GM19467 (cell line): ENCODE results near the gene SMOC2.

Experiments
- ATAC-seq: cut with Tn5 transposase; IDR thresholded peaks from one replicate; pipeline ENCODE4 v1.9.1; 2021; ENCODE audit warnings: mild to moderate bottlenecking, moderate library complexity; ENCODE audit not compliant: unreplicated experiment

SMOC2 gene, protein sequence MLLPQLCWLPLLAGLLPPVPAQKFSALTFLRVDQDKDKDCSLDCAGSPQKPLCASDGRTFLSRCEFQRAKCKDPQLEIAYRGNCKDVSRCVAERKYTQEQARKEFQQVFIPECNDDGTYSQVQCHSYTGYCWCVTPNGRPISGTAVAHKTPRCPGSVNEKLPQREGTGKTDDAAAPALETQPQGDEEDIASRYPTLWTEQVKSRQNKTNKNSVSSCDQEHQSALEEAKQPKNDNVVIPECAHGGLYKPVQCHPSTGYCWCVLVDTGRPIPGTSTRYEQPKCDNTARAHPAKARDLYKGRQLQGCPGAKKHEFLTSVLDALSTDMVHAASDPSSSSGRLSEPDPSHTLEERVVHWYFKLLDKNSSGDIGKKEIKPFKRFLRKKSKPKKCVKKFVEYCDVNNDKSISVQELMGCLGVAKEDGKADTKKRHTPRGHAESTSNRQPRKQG

DNA sequence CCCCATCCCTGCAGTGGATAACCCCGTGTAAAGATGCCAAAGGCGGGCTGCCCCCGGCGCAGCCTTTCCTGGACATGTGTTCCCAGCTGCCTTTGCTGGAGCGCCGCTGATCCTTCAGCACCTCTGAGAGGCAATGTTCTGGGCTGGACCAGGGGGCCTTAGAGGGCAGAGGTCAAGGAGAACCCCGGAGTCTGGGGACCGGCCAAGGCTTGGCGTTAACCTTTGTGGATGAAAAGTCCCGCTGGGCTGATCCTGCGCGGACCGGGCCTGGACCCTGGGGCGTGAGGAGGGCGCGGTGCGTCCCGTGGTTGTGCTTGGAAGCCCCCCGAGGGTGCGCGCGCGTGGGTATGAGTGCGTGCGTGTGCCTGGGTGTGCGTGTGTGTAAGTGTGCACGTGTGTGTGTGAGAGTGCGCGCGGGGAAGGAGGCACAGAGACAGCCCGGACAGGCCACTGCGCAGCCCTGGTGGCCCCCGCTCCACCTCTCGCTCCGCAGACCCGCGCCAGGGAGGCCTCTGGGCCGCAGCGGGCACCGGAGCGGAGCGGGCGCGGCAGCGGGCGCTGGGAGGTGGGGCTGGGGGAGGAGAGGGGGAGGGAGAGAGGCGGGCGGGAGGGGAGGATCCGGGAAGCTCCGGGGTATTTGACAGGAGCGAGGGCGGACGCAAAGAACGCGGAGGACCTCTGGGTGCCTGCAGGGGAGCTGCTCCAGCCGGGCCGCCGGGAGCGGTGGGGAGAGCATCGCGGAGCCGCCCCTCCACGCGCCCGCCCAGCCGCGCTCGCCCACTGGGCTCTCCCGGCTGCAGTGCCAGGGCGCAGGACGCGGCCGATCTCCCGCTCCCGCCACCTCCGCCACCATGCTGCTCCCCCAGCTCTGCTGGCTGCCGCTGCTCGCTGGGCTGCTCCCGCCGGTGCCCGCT is at the start of gene SMOC2:
TSS of gene SMOC2 (plus strand) at position 665 of the 914 bp plus-strand sequence. CDS start at position 852, 187 bp downstream.
- no peak for ATAC-seq

DNA sequence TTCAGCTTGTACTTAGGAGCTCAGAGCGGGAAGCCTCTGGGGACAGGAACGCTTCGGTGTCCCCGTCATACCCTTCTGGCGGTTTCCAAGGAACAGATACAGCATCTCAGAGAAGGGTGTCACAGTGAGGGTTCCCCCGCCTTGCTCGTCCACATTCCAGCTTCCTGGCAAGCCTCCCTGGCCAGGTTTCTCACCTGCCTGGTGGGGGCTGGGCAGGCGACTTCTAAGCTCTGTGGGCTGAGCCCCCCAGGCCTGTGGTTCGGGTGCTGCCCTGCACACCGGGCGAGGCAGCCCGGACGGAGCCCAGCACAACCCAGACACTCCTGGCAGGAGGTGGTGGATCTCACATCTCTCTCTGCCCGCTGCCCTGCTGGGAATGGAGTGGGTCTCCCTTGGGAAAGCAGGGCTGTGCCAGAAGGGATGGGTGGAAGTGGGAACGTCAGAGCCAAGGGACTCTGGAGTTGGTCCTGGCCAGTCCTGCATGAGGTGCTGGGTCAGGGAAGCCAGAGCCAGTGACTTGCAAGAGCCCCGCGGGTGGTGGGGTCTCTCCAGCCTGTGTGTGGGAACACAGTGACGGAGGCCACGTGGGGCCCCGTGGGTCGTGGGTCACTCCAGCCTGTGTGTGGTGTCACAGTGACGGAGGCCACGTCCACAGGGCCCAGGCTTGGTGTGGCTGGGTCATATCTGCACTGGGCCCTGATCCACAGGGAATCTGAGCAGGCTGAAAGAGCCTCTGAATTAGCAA is 47.7 kb upstream of the SMOC2 start:
- no peak for ATAC-seq

DNA sequence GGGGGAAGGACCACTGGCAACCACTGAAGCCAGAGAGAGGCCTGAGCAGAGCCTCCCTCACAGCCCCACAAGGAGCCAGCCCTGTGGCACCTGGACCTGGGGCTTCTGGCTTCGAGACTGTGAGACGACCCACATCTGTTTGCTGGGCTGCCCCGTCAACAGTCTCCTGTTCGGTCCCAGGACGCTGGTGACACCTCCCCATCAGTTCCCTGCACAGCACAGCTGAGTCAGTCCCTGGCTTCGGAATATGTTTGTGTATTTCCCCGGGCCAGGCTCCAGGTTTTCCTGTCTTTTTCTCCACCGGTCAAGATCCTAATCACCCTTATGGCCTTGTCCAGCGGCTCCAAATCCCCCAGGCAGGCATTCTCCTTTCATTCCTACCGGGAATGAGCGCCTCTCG is 46.4 kb upstream of the SMOC2 start:
- no peak for ATAC-seq

DNA sequence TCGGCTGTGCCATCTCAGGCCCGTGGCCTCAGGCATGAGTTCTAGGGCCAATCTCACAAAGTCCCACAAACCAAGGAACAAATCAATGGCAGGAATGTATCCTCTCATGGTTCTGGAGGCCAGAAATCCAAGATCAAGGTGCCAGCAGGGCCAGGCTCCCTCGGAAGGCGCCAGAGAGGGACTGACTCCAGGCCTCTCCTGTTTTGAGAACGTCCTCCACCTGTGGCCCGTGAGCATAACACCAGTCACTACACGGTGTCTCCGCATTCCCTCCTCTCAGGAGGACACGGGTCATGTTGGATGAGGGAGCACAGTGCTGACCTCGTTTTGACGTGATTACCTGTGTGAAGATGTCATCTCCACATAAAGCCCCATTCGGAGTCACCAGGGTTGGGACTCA is 45.0 kb upstream of the SMOC2 start:
- ATAC-seq, result no peak

DNA sequence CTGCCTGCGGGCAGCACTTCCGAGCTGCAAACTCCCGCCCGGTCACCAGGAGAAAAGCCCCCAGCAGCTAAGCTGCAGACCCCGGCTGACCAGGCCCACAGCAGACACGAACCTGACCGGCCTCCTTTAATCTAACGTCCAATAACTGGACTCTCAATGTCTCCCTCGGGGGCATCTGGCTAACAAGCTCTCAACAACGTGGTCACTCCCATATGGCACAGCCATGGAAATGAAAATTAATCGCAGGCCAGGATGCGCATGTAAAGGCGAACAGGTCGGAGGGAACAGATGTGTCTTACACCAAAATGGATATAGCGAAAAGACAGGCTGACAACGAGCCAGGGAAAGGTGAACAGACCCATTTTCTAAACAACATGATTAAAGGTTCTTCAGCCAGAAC is 44.4 kb upstream of the SMOC2 start:
- ATAC-seq, result no peak

DNA sequence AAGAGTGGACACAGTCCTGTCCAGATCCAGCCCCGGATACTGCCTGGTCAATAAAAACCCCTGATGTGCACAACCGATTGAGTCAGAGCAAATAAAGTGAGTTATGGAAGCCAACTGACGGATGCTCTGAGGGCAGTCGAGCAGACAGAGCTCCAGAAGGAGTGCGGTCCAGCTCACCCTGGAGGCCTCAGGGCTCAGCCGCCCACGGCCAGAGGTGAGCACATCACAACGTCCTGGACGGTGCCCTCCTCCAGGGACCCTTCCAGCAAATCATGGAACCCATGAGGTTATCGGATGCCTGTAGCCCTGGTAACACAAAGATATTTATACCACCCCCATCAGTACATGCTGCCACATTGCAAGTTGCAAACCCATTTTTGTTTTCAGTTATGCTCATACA is 44.0 kb upstream of the SMOC2 start:
- no peak for ATAC-seq

DNA sequence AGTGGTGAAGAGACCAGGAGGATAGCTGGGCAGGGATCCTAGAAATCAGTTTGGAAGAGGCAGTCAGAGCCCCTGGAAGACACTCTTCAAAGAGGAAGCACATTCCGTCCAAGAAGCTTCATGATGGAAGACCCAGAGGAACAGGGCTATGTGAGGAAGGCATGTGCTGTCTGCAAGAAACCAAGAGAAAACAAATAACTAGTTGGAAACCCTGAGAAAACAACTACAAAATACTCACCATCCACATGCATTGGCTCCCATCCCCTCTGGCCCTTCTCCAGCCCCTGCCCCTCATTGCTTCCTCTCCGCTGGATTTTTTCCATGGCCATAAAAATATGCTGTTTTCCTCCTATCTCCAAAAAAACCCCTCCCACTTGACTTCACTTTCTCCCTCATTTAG is 40.9 kb upstream of the SMOC2 start:
- no peak for ATAC-seq

DNA sequence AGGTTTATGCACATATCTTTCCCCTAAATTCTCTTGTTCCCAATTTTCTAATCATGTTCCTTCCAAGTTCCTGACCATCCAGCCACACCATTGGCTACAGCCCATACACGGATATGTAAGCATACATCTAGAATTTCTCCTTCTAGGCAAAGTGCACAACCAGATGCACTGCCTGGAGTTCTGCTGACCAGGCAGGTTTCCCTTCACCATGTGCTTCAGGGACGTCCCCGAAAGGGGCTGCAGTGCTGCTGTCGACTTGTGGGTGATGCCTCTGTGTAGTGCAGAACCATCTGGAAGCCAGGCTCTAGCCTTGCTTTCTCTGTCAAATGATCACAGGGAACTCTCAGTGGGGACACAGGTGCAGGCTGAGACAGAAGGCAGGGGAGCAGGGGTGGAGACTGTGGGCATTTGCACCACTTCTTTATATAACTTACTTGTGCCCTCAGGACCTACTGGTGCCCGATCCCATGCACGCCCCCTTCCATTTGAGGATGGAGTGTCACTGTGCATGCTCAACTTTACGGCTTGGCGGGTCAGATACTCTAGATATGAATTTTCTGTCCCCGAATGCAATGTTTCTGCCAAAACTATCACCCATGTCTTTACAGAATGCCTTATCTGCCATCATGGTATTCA is 37.5 kb upstream of the SMOC2 start:
- ATAC-seq, result no peak

DNA sequence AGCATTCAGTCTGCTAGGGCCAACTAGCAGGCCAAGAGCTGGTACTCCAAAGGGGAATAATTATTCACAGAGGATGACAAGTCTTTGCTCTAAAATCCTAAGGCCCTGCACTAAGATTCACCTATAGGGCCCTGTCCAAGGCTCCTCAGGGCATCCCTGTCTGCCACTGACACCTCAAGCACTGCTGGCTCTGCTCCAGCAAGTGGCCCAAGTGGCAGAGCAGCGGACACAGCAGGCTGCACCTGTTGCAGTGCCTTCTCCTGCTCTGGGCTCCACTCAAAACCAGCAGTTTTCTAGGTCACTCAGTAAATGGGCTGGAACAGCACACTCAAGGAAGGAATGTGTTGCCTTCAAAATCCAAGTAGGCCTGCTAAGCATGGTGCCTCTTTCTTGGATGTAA is 36.4 kb upstream of the SMOC2 start:
- ATAC-seq, result no peak

DNA sequence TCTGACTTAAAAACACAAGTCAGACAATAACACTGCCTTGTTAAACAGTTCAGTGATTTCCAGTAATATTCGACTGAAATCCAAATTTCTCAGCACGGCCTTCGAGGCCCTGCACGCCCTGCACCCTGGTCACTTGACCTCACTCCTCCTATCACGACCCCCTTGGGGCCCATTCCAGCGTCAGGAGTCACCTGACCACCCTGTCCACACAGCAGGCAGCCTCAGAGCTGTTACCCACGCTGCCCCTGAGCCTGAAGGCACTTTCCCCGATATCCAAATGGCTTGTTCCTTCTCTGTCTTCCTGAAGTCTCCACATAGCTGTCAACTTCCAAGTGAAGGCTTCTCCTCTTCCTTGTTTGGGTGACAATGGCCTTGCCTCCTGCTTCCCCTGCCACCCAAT is 33.1 kb upstream of the SMOC2 start:
- ATAC-seq, result no peak

DNA sequence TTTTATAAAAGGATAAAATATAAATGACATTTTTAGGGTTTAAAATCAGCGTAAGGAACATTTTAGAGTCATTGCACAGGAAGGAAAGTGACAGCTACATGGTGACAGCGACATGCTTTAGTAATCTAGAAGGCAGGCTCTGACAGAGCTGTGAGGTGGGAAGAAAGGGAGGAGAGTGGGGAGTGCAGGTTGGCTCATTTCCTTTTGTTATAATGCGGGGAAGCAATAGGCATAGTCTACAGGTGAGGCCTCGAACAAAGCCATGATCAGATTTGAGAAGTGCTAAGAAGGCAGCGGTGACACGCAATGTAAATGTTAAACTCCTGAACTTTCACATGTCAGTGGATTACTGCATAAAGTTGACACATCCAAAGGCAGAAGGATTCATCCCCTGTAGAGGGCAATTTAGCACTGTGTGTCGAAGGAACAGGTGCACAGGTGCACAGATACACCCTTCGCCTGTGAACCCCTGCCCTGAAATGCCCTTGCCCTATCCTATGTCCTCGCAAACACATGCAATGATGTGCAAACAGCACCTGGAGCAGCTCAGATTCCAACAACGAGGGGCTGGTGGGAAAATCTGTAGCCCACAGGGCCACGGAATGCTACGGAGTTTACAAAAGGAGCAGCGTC is 32.4 kb upstream of the SMOC2 start:
- ATAC-seq, result no peak

DNA sequence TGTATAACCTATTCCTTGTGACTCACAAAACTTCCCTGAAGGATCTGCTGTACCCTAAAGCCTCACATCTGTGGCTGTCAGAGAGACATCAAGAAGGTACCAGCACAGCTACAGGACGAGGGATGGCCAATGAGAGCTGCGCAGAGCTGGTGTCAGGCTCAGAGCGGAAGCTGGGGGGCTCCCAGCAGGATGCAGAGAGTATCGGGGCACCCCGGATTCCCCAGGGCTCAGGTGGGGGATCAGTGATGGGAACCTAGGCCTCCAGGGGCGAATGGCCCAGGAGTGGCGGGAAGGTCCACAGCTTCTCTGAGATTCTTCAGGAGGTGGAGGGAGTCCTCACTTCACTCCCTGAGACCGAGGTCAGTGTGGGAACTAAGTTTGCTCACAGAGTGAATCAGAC is 30.9 kb upstream of the SMOC2 start:
- no peak for ATAC-seq

DNA sequence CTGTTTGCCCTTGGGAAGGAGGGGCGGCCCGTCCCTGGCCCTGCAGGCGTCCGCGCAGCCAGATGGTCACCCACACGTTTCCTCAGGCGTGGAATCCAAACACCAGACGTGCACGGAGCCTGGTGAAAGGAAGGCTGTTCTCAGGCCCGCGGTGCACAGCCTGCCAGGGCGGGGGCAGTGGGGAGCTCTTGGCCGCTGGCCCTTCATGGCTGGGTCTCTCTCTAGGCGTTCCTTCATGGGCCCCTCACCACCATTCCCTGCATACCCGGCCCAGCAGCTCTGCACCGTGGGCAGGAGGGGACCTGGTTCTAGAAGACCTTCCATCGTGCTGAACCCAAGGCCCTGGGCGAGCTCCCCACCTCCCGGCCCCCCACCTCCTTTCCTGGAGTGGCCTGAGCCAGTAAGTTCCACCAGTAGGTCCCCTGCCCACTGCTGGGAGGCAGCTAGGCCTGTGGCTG is 30.4 kb upstream of the SMOC2 start:
- no peak for ATAC-seq

DNA sequence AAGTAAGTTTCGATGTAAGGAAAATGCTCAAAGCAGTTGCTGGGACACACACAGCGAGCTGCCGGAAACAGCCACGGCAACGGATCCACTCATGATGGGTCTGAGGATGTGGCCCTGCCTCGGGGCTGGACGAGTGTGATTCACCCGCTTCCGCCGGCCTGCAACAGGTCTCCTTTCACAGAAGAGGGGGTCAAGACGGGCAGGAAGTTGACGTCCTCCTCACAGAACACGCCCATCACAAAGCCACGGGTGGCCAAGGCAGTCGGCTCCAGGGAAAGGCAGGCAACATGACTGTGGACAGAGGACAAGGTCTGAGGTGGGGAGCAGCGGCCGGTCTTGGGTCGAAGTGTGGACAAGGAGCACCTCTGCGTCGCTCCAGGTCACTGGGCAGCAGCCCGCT is 29.9 kb upstream of the SMOC2 start:
- no peak for ATAC-seq

DNA sequence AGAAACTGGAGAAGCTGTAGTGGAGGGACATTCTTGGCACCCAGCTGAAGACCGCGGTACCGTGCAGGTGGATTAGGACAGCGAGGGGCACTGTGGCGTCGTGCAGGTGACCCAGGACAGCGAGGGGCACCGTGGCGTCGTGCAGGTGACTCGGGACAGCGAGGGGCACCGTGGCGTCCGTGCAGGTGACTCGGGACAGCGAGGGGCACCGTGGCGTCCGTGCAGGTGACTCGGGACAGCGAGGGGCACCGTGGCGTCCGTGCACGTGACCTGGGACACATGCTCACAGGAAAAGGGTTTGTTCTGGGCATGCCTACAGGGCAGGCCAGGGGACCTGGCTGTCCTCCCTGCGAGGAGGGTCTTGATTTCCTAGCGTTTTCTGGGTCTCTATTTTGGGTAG is 29.2 kb upstream of the SMOC2 start:
- ATAC-seq, result no peak

DNA sequence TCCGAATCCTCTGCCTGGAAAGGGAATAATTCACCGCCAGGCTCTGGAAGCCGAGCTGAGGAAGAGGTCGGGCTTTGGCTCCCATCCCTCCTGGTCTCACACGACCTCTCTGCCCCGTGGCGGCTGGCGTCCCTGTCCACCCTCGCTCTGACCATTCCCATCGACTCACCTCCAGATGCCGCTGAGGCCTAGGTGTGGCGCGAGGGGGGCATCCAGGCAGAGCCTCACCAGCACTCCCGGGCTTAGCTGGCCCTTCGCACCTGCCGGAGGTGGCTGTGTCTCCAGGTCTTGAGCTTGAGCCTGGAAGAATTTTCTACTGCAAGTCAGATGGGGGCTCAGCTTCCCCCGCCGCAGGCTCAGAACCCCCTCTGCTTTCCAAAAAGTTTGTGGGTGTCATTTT is 28.5 kb upstream of the SMOC2 start:
- ATAC-seq, result no peak

DNA sequence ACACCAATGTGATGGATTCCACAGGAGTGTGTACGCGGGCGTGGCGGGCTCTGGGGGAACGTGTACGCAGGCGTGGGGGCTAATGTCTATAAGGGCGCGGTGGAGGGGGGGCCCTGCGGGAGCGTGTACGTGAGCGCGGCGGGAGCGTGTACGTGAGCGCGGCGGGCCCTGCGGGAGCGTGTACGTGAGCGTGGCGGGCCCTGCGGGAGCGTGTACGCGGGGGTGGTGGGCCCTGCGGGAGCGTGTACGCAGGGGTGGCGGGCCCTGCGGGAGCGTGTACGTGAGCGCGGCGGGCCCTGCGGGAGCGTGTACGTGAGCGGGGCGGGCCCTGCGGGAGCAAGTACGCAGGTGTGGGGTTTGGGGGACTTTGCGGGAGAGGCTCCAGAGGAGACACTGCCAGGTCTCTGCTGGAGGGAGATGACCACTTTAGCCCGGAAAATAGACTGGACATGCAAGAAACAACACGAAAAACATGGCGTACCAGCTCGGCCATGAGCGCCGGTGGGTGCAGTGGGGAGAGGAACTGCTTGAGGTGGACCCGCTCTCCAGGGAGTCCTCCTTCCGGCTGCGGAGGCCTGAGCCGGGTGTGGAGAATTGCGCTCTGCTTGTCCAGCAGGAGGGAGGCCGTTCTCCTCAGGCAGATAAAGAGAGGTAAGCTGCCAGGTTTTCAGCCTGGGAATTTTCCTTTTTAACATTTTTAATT is 27.8 kb upstream of the SMOC2 start:
- no peak for ATAC-seq

DNA sequence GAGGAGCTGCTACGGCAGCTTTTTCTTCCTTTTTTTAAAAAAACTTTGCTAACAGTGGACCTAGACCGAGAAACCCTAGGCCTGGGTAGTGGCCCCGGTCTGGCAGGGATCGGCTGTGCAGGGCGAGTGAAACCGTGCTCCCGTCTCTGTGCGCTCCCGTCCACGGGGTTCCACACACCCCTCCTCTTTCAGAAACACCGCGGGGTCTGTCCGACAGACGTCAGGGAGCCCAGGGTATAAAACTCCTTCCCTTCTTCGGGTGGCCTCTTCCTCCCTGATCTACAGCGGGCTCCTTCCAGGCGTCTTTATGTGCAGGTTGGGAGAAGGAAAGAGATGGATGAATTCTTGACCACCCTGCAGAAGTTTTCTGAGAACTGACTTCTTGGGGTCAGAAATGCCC is 27.1 kb upstream of the SMOC2 start:
- ATAC-seq, result no peak

DNA sequence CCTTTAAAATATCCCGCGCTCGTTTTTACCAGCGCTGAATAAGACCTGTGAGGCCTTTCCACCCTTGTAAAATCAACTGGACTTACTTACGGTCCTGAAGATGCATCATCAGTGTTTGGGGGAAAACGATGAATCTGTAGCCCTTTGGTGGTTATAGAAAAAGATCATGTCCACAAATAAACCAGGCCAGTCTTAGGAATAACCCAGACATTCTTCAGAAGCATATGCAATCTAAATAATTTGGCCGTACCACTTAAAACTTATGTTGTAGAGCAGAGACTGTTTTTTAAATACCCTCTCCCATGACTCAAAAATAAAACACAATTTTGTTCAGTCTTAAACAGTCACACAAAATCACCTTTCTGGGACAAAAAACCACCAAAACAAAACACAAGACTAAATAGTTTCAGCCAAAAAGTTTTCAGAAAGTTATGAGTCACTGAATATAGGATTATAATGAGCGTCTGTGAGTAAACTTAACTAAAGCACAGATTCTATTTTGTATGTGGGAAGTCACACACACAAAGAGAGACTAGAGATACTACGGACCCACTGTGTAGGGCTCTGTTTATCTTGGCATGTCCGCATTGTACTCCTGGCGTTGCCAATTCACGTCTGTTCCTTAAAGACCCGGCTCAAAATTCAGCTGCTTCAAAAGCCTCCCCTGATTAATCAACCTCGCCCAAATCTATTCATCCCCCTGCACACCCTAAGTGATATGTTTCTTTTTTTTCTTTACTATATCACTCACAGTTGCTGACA is 26.5 kb upstream of the SMOC2 start:
- ATAC-seq, result no peak
